Heart left ventricle (tissue), 16 donors: Measurements from ENCODE around the gene NUP210. TPM values are rescaled to one million over a fixed set of nuclear protein-coding genes. Genes with fewer than 3 reads are reported as not detected.
A peak's percentile ranks its signal among the peaks of the same experiment; 100 is the strongest.

Source experiments
- ATAC-seq, 4 donors: fragments of 200-7000 bp; cut with Tn5 transposase; one replicate each; pipeline ENCODE4 v1.9.1; 2020 to 2022; ENCODE audit warnings: moderate library complexity in 4 of 4, mild to moderate bottlenecking in 3 of 4, moderate number of reproducible peaks in 1 of 4
- DNase-seq, 5 donors: peaks; one replicate each; pipeline ENCODE4 v3.0.0-alpha.2; 2020
- H3K27ac ChIP-seq, 12 donors: fragments of 200-600 bp; sonication (generic) in 4 of 12; one replicate each; pipeline versions ENCODE4 v1.5.0 to v1.8.0; 2016 to 2022; ENCODE audit warnings: mild to moderate bottlenecking in 2 of 12
- H3K27me3 ChIP-seq, 9 donors: fragments of 200-600 bp; sonication (generic) in 2 of 9; one replicate each; pipeline versions ENCODE4 v1.5.1 to v1.8.0; 2016 to 2022; ENCODE audit warnings: mild to moderate bottlenecking in 3 of 9
- H3K36me3 ChIP-seq, 9 donors: fragments of 200-600 bp; sonication (generic) in 2 of 9; one replicate each; pipeline versions ENCODE4 v1.5.0 to v1.8.0; 2018 to 2022; ENCODE audit warnings: mild to moderate bottlenecking in 2 of 9
- H3K4me1 ChIP-seq, 12 donors: fragments of 200-600 bp; sonication (generic) in 4 of 12; one replicate each; pipeline versions ENCODE4 v1.5.0 to v1.8.0; 2016 to 2022; ENCODE audit warnings: mild to moderate bottlenecking in 3 of 12
- H3K4me3 ChIP-seq, 12 donors: fragments of 200-600 bp; sonication (generic) in 4 of 12; one replicate each; pipeline versions ENCODE4 v1.5.0 to v1.8.0; 2017 to 2022; ENCODE audit warnings: mild to moderate bottlenecking in 9 of 12, moderate library complexity in 4 of 12
- H3K9me3 ChIP-seq, 12 donors: fragments of 200-600 bp; sonication (generic) in 4 of 12; one replicate each; pipeline versions ENCODE4 v1.5.0 to v1.8.0; 2016 to 2022; ENCODE audit warnings: mild to moderate bottlenecking in 1 of 12
- POLR2A ChIP-seq, 2 donors: fragments of 450-650 bp; IDR thresholded peaks; one replicate each; pipeline ENCODE4 v1.6.1; 2017; ENCODE audit warnings: antibody characterized with exemption in 2 of 2, mild to moderate bottlenecking in 2 of 2, moderate library complexity in 2 of 2
- WGBS, 4 donors: extraction: QIAGEN DNeasy Blood & Tissue Kit in 2 of 4; methylation state at CpG; one replicate each; pipeline versions ENCODE4 v1.1.5 to v1.1.7; 2013 to 2018; 5-methylcytosine and 5-hydroxymethylcytosine counted together
- intact Hi-C, 10 donors: fragments of 100-400 bp; cut with DNase I; formaldehyde crosslinking; loops; one replicate each; pipeline versions ENCODE4 v1.11.1 to v1.14.2; 2022
- polyA plus RNA-seq, 2 donors: library from polyadenylated mRNA; stranded (reverse); fragments of 200-250 nt; gene quantifications; one replicate each; pipeline ENCODE4 v1.2.3, GENCODE V29; 2013
- total RNA-seq, 9 donors: library from RNA; depleted of rRNA in 2 of 9; stranded (reverse); fragments of >200 nt in 2 of 9; fragmentation: NEBNext Ultra II Directional in 3 of 9; extraction: Animal tissue kit (Norgen Biotek cat#: 25700) in 3 of 9; gene quantifications; one replicate each; pipeline versions ENCODE4 v1.1.0 to v1.2.4, GENCODE V29; 2016 to 2023
- TF ChIP-seq, protein P1 (sequence below), 12 donors: fragments of 200-600 bp; sonication (generic) in 4 of 12; IDR thresholded peaks; one replicate each; pipeline versions ENCODE4 v1.5.0 to v1.8.0; 2018 to 2022; ENCODE audit warnings: antibody characterized with exemption in 12 of 12, mild to moderate bottlenecking in 5 of 12
- donor health status: ischemic (EF 13 %, LVEDD 7.1; RV severe dilation, severe dysfunction).
- donor health status: healthy with polysubstance abuse.
- donor health status: DM: no; HTN: yes; CAD: no.
- donor health status: DM: no; HTN: no; CAD: no.
- donor health status: ischemic (EF 25% LVEDD 6.9; RV normal size, moderate dysfunction).
- donor health status: ischemic (EF 25% LVEDD 5.7; RV mildly dilated, moderate dysfunction).
- donor health status: healthy.
- donor health status: DM: yes; HTN: yes; CAD: no.
- donor health status: ischemic (EF 35%, LVEDD 5.7; RV mildly dilated, moderate dysfunction).
- donor health status: nonischemic (EF 11% LVEDD 7.7; RV severe dilation, severe dysfunction).
- donor health status: DM: yes; HTN: yes; CAD: no.
- donor health status: PGD.
- donor health status: ischemic (EF 29% LVEDD 5.4; RV normal size, mild dysfunction).
- donor health status: nonischemic (EF 23%, LVEDD 6.1; RV moderate dilation, normal function).

NUP210 gene
- total and polyA plus RNA-seq, 11 donors = 1.3 to 9.7 (median 2.6) TPM

DNA sequence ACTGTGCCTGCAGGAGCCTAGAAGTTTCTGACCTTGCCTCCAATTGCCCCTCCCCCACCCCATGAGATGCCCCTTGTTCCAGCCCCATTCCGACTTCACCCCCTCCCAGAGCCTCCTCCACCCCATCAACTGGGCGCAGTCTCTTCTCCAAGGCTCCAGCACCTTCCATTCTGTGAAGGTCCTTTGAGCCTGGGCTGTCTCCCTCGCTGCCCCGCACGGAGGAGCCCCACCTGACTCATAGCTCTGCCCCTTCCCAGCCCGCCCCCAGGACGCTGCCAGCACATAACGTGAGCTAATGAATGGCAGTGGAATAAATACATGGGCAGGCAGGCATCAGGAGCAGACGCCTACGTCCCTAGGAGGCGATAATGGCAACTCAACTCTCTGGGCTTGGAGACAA, 113.1 kb downstream of the NUP210 start:
- no peak for ATAC-seq
- Histone ChIP-seq H3K27ac (no peak overlapping the region), H3K36me3 (no peaks in the 10 kb centered on the region), H3K4me1 (no peaks in the 10 kb centered on the region), H3K9me3 (no peaks in the 10 kb centered on the region), H3K27me3 (no peaks in the 10 kb centered on the region), H3K4me3 (no peak overlapping the region)
- 83 to 85% (median 84%) methylated on average over 11 of the region's 11 CpGs for WGBS, 4 donors
- TF ChIP-seq, protein P1, sequence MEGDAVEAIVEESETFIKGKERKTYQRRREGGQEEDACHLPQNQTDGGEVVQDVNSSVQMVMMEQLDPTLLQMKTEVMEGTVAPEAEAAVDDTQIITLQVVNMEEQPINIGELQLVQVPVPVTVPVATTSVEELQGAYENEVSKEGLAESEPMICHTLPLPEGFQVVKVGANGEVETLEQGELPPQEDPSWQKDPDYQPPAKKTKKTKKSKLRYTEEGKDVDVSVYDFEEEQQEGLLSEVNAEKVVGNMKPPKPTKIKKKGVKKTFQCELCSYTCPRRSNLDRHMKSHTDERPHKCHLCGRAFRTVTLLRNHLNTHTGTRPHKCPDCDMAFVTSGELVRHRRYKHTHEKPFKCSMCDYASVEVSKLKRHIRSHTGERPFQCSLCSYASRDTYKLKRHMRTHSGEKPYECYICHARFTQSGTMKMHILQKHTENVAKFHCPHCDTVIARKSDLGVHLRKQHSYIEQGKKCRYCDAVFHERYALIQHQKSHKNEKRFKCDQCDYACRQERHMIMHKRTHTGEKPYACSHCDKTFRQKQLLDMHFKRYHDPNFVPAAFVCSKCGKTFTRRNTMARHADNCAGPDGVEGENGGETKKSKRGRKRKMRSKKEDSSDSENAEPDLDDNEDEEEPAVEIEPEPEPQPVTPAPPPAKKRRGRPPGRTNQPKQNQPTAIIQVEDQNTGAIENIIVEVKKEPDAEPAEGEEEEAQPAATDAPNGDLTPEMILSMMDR (IDR thresholded peaks at IDR 0.05) = no peak
- TF ChIP-seq POLR2A (IDR thresholded peaks at IDR 0.05) = no peak
- intact Hi-C loops = loop anchor here in 3 of 10 donors (10.0 kb wide), 2 partner anchors 148 to 348 kb away; no protein-coding TSS in a partner anchor
- no peak for DNase-seq

DNA sequence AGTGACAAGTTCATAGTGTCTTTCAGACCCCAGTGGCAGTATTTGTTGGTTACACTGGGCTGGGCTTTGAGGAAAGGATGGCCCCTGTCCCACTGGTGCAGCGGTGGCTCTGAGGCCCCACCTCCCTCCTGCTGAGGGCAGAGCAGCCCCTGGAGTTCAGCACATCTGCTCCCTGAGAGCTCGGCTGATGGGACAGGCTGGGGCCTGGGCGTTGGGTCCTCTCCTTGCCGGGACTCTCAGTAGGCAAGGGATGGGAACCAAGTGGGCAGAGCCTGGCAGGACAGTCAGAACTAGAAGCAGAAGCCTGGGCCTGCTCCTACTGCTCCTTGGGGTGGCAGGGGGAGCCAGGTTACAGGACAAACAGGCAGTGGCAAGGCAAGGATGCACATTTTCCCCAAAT, 114.5 kb downstream of the NUP210 start:
- H3K4me1 ChIP-seq = peaks cover 0 to 10% (median 0%) of the 10 kb centered on the region in 12 donors
- H3K27me3 ChIP-seq = no peaks in the 10 kb centered on the region
- H3K9me3 ChIP-seq = no peaks in the 10 kb centered on the region
- ATAC-seq = no peak
- intact Hi-C loops = loop anchor here in 3 of 10 donors (10.0 kb wide), 2 partner anchors 149 to 349 kb away; no protein-coding TSS in a partner anchor
- DNase-seq = no peak
- H3K27ac ChIP-seq = no peak overlapping the region
- H3K4me3 ChIP-seq = no peak overlapping the region
- TF ChIP-seq POLR2A (IDR thresholded peaks at IDR 0.05) = no peak
- TF ChIP-seq, protein P1 (IDR thresholded peaks at IDR 0.05) = no peak
- H3K36me3 ChIP-seq = no peaks in the 10 kb centered on the region
- 80 to 88% (median 85%) methylated on average over 4 of the region's 4 CpGs for WGBS, 4 donors

DNA sequence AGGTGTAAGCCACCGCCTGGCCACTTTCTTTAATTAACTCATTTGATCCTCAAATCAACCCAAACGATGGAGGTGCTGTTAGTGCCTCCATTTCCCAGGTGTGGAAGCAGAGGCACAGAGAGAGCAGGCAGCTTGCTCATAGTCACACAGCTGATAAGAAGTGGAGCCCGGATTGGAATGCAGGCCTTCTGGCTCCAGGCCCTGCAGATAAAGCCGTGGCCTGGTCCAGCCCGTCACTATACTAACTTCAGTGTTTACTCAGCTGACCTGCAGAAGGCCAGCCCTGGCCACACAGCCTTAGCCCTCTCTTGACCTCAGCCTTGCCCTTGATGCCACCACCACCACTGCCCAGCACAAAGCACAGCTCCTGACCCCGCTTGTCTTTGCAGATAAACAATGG, 116.7 kb downstream of the NUP210 start:
- no peak for DNase-seq
- TF ChIP-seq POLR2A (IDR thresholded peaks at IDR 0.05) = no peak
- TF ChIP-seq, protein P1 (IDR thresholded peaks at IDR 0.05) = no peak
- Histone ChIP-seq H3K4me3 (no peak overlapping the region), H3K36me3 (no peaks in the 10 kb centered on the region), H3K27me3 (peaks cover 0 to 5% (median 0%) of the 10 kb centered on the region in 9 donors), H3K9me3 (no peaks in the 10 kb centered on the region), H3K27ac (no peak overlapping the region), H3K4me1 (peaks cover 0 to 10% (median 0%) of the 10 kb centered on the region in 12 donors)
- intact Hi-C loops = loop anchor here in 3 of 10 donors (10.0 kb wide), 2 partner anchors 151 to 351 kb away; no protein-coding TSS in a partner anchor
- 55 to 68% (median 57%) methylated on average over 4 to 6 of the region's 6 CpGs for WGBS, 4 donors
- peak in 2 of 4 donors; percentile 29 to 43 for ATAC-seq

DNA sequence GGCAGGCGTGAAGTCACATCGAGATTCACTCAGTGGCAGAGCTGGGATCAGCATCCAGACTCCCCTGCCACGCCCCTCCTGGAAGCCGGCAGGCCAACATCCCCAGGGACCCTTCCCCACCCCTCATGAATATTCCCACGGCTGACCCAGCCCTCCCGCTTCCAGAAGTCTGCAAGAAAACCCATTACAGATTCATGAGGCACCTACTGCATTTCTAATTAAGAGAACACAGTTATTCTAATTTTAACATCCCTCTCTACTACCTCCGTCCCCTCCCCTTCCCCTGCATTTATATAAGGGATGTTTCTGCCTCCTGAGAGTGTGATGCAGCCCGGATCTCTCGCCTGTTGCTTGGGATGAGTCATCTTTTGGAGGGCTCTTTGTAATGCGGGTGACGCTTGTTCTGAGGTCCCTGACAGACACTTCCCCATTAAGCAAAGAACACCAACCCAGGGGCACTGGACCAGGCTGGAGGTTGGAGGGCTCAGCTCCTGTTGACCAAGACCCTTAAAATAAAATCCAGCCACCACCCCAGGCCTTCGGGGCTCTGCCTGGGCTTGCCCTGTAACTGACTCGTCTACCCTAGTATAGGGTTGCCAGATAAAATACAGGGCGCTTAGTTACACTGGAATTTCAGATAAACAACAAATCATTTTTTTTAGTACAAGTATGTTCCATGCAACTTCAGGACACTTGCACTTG, 118.7 kb downstream of the NUP210 start:
- no peak for DNase-seq
- Histone ChIP-seq H3K9me3 (no peaks in the 10 kb centered on the region), H3K27ac (no peak overlapping the region), H3K4me1 (peaks cover 0 to 10% (median 0%) of the 10 kb centered on the region in 12 donors), H3K4me3 (no peak overlapping the region), H3K27me3 (peaks cover 0 to 11% (median 7%) of the 10 kb centered on the region in 9 donors), H3K36me3 (no peaks in the 10 kb centered on the region)
- intact Hi-C loops = loop anchor here in 3 of 10 donors (10.0 kb wide), 2 partner anchors 153 to 353 kb away; no protein-coding TSS in a partner anchor
- no peak for TF ChIP-seq POLR2A (IDR thresholded peaks at IDR 0.05)
- ATAC-seq = peak in 3 of 4 donors; percentile 44 to 68 (median 59)
- WGBS, 4 donors = 26 to 35% (median 32%) methylated on average over 14 of the region's 14 CpGs
